Tibial nerve (tissue), 3 donors: Measurements from ENCODE around the gene NHLRC2.

ENCODE experiments used
- CTCF ChIP-seq, 5 experiments: fragments of 200-600 bp in 3 of 5; fragments of 450-650 bp in 2 of 5; sonication (generic) in 3 of 5; IDR thresholded peaks; one replicate each; pipeline ENCODE4 v1.5.1; 2016 to 2019; ENCODE audit warnings: antibody characterized with exemption in 5 of 5, mild to moderate bottlenecking in 3 of 5, moderate library complexity in 2 of 5
- POLR2A ChIP-seq, 2 donors: fragments of 450-650 bp; IDR thresholded peaks; one replicate each; pipeline ENCODE4 v1.6.1; 2017; ENCODE audit warnings: antibody characterized with exemption in 2 of 2, mild to moderate bottlenecking in 2 of 2, moderate library complexity in 2 of 2

- TF ChIP-seq POLR2A (IDR thresholded peaks at IDR 0.05) = no peak
- no peak for TF ChIP-seq CTCF (IDR thresholded peaks at IDR 0.05)
These were observed 2.1 kb downstream of the NHLRC2 start for GRCh38 chr10:113856563-113856962.
